Activated CD4-positive, CD25-positive, alpha-beta regulatory T cell treated with anti-CD3 and anti-CD28 coated beads, Interleukin-2, amount 50 U/mL, for 16 hours (primary cell): ENCODE measurements around the gene SHFL.

ENCODE experiments used
- DNase-seq: peaks from one replicate; pipeline ENCODE4 v3.0.0-alpha.2; 2020; ENCODE audit warnings: low read depth, low spot score

SHFL gene

GRCh38 chr19:10085641-10086590 lies at the start of gene SHFL:
Gene SHFL (plus strand): TSS chr19:10086317. CDS start chr19:10086428, 111 bp downstream.
- peak; percentile 63 for DNase-seq

GRCh38 chr19:10036601-10037071 lies 49.5 kb upstream of the SHFL start:
- no peak for DNase-seq

GRCh38 chr19:10037367-10037766 lies 48.8 kb upstream of the SHFL start:
- no peak for DNase-seq

DNA sequence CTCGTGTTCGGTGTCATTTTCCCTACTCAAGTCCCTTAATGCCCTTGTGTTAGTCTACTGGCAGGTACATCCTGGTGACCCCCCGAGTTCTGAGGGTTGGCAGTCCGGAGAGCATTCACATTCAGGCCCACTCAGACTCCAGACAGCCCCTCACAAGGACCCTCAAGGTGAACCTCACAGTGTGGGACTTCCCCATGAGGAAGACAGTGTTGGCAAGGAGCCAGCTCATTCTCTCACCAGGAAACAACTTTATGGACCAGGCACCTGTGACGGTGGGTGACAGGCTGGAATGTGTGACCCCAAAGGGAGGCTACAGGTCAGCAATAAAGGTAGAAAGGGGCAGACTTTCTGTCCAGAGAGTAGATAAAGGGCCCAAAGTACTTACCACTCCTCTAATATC lies 48.3 kb upstream of the SHFL start:
- no peak for DNase-seq

DNA sequence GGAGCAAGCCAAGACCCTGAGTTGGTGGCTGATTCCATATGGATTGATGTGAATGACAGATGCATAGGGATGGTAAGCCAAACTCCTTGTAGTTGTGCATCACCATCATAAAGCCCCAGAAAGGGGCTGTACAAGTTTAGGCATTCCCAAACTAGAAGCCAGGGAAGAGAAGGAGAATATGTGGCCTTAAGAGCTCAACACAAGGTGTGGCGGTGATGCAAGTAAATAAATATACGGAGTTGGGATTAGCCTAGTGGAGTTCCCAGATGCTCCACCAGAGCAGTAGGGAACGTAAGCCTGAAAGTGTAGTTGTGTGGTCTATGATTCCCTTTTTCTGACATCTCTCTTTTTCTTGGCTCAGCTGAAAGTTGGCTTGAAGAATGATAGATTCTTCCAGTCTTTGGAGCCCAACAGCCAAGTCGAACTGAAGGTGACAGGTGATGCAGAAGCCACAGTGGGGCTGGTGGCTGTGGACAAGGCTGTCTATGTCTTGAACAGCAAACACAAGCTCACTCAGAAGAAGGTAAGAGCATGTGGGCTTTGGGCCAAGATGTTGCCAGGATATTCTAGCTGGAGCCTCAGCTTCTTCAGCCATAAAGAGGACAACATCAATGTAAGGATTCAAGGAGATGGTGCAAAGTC lies 42.7 kb upstream of the SHFL start:
- no peak for DNase-seq

- DNase-seq, result no peak
Measured at GRCh38 chr19:10044390-10044789, 41.7 kb upstream of the SHFL start.

GRCh38 chr19:10045371-10045770 lies 40.7 kb upstream of the SHFL start:
- DNase-seq, result no peak

GRCh38 chr19:10049626-10050025 lies 36.5 kb upstream of the SHFL start:
- no peak for DNase-seq

GRCh38 chr19:10052602-10053360 lies 33.3 kb upstream of the SHFL start:
- no peak for DNase-seq

GRCh38 chr19:10061717-10062310 lies 24.3 kb upstream of the SHFL start:
- no peak for DNase-seq

GRCh38 chr19:10068205-10068604 lies 17.9 kb upstream of the SHFL start:
- DNase-seq, result no peak

- no peak for DNase-seq
Measured at GRCh38 chr19:10069046-10069445, 17.1 kb upstream of the SHFL start.

DNA sequence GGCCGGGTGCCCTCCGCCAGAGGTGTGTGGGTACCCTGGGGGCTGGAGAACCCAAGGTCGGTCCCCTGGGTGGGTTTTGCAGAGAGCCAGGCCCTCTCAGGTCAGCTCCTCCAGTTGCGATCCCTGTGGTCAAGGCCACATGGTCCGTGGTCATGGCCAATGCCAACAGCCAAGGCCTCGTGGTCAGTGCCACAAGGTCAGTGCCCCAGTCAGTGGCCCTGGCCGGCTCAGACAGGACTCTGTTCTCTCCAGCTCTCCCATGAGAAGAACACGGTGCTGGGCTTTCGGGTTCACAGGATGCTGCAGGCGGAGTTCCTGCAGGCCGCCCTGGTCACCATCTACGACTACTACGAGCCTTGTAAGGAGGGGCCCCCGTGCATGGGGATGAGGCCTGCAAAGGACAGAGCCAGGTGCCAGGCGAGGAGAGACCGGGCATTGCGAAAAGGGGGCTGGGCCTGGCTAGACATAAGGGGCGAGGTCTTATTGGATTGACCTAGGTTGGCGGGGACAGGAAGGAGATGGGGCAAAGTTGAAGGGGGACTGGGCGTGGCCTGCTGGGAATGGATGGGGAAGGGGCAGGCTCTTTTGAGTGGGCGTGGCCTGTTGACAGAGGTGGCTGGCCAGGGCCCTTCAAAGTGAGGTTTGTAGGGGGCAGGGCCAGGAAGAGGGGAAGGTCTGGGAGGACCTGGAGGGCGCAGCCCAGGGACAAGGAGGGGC lies 15.2 kb upstream of the SHFL start:
- DNase-seq, result no peak

GRCh38 chr19:10074153-10074552 lies 12.0 kb upstream of the SHFL start:
- DNase-seq, result no peak

DNA sequence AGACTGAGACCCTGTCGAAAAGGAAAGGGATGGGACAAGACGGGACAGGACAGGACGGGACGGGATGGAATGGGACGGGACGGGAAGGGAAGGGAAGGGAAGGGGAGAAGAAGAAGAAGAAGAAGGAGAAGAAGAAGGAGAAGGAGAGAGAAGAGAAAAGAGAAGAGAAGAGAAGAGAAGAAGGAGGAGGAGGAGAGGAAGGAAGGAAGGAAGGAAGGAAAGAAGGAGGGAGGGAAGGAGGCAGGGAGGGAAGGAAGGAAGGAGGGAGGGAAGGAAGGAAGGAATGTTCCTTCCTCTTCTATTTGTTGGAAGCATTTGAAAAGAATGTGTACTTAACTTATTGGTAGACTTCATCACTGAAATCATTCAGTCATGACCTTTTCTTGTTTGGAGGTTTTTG lies 9.6 kb upstream of the SHFL start:
- no peak for DNase-seq

DNA sequence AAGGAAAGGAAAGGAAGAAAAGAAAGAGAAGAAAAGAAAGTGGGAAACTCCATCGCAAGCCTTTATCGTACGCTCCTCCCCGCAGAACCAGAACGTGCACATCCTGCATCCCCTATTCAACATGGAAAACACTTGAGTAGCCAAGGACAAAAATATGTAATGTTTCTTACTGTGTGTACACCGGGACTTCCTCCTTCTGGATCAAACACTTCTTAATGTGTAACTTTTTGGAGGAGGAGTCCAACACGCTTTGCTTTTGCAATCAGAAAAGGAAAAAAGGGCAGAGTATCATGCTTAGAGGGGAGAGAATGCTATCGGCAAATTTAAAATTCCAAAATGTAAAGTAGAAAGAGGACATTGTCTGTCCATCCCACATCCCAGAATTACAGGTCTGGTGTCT lies 7.8 kb upstream of the SHFL start:
- DNase-seq, result no peak

- DNase-seq, result no peak
Measured at GRCh38 chr19:10079031-10079453, 7.1 kb upstream of the SHFL start.

GRCh38 chr19:10083911-10084310 lies 2.2 kb upstream of the SHFL start:
- no peak for DNase-seq

GRCh38 chr19:10084803-10085202 lies 1.3 kb upstream of the SHFL start:
- DNase-seq, result no peak

DNA sequence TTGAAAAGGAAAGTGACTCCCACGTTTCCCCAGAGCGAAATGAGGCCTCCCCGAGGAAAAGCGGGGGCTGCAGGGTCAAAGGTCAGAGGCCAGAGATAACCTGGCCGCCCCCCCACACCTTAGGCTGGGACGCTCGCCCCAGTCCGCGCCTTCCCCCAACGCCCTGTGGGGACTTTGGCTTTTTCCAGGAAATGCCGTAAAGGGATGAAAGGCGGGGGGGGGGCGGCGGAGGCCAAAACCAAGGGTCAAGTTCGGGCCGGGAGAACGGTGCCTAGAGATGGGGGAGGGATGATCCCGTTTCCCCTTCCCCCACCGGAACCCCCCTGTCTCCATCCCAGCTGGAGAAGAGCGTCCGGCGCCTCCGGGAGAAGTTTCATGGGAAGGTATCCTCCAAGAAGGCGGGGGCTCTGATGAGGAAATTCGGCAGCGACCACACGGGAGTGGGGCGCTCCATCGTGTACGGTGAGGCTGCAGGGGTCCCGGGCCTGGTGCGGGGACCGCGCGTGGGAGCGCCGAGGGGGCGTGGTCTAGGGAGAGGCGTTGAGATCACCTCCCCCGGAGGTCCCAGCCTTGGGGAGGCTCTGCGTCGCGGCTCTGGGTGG lies 575 bp downstream of the SHFL start:
- no peak for DNase-seq
